WERI-Rb-1 (cell line): ENCODE measurements around the gene MANF.

ENCODE experiments used
- DNase-seq: peaks from one replicate; pipeline ENCODE4 v3.0.0-alpha.2; 2020
- H3K27ac ChIP-seq: fragments of 250-450 bp; sonication (Bioruptor Pico); 2 replicates; pipeline ENCODE4 v1.5.1; 2020; ENCODE audit warnings: mild to moderate bottlenecking, moderate library complexity
- H3K27me3 ChIP-seq: fragments of 250-450 bp; sonication (Bioruptor Pico); 2 replicates; pipeline ENCODE4 v1.5.1; 2021; ENCODE audit warnings: mild to moderate bottlenecking, low read depth, moderate library complexity; ENCODE audit not compliant: insufficient read depth, severe bottlenecking
- H3K36me3 ChIP-seq: fragments of 250-450 bp; sonication (Bioruptor Pico); 2 replicates; pipeline ENCODE4 v1.5.1; 2020; ENCODE audit warnings: mild to moderate bottlenecking, moderate library complexity
- H3K4me3 ChIP-seq: 2 replicates; pipeline ENCODE4 v1.5.1; 2011; ENCODE audit warnings: low read depth, mild to moderate bottlenecking, control low read depth, low read length
- H3K9me3 ChIP-seq: fragments of 250-450 bp; sonication (Bioruptor Pico); 2 replicates; pipeline ENCODE4 v1.5.1; 2021; ENCODE audit warnings: mild to moderate bottlenecking, moderate library complexity; ENCODE audit not compliant: severe bottlenecking
- TF ChIP-seq, protein P1 (sequence below): IDR thresholded peaks from 2 replicates; pipeline ENCODE4 v1.5.1; 2011; ENCODE audit warnings: low read depth, mild to moderate bottlenecking, control low read depth, inconsistent platforms, low read length

MANF gene

DNA sequence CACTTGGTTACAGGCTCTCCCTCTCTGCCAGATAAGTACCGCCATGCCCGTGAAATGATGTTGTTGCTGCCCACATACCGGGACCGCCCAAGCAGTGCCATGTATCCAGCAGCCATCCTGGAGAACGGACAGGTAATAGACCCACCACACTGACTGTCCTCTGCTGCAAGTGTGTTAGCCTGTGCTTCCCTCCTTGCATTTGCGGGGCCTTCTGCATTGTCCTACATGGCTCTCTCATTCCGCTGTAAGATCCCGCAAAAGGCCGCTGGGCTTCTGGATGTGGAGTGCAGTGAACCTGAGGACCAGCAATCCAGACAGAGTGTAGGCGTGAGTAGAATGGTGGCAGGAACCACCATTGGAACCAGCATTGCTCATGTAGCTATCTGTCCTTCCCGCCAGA, 10.6 kb upstream of the MANF start:
- H3K27me3 ChIP-seq = no peaks in the 10 kb centered on the region
- no peak overlapping the region for H3K27ac ChIP-seq
- DNase-seq = no peak
- H3K4me3 ChIP-seq = no peak overlapping the region
- TF ChIP-seq, protein P1, sequence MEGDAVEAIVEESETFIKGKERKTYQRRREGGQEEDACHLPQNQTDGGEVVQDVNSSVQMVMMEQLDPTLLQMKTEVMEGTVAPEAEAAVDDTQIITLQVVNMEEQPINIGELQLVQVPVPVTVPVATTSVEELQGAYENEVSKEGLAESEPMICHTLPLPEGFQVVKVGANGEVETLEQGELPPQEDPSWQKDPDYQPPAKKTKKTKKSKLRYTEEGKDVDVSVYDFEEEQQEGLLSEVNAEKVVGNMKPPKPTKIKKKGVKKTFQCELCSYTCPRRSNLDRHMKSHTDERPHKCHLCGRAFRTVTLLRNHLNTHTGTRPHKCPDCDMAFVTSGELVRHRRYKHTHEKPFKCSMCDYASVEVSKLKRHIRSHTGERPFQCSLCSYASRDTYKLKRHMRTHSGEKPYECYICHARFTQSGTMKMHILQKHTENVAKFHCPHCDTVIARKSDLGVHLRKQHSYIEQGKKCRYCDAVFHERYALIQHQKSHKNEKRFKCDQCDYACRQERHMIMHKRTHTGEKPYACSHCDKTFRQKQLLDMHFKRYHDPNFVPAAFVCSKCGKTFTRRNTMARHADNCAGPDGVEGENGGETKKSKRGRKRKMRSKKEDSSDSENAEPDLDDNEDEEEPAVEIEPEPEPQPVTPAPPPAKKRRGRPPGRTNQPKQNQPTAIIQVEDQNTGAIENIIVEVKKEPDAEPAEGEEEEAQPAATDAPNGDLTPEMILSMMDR = no peak
- H3K9me3 ChIP-seq = no peaks in the 10 kb centered on the region
- H3K36me3 ChIP-seq = no peaks in the 10 kb centered on the region

DNA sequence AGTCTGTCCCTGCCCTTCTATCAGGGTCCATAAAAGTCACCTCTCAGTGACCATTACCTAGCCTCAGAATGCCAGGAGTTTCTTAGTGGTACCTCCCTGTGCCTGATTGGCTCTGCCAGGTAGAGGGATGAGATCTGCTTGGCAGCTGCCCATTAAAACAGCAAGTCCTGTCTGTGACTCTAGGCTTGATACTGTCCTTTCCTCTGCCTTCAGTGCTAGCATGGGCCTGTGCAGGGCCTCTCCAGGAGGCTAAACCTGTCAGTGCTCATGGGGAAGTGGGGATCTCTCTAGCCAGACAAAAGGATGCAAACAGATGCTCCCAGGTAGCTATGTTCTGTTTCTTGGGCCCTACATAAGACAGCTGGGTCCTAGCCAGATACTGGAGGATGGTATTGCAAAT, 10.0 kb upstream of the MANF start:
- H3K27me3 ChIP-seq = no peaks in the 10 kb centered on the region
- H3K4me3 ChIP-seq = no peak overlapping the region
- H3K36me3 ChIP-seq = no peaks in the 10 kb centered on the region
- no peaks in the 10 kb centered on the region for H3K9me3 ChIP-seq
- DNase-seq = no peak
- no peak overlapping the region for H3K27ac ChIP-seq
- TF ChIP-seq, protein P1 = no peak

DNA sequence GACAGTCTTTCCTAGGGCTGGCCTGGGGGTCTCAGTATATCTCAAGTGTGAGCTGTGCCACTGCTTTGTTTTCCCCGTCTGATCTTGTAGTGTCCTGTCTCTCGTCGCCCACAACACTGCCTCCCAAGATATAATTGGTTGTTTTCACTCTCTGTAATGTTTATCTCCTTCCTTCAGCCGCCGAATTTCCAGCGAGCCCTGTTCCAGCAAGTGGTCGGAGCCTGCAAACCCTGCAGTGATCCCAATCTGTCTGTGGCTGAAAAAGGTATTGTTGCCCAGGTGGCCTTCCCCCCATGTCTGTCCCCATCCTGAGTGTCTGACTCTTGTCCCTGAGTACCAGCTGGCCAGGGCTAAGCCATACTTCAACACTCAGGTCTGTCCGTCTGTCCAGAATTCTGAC, 9.5 kb upstream of the MANF start:
- Histone ChIP-seq H3K4me3 (no peak overlapping the region), H3K27me3 (no peaks in the 10 kb centered on the region), H3K27ac (no peak overlapping the region), H3K36me3 (no peaks in the 10 kb centered on the region), H3K9me3 (no peaks in the 10 kb centered on the region)
- TF ChIP-seq, protein P1 = no peak
- DNase-seq = no peak

DNA sequence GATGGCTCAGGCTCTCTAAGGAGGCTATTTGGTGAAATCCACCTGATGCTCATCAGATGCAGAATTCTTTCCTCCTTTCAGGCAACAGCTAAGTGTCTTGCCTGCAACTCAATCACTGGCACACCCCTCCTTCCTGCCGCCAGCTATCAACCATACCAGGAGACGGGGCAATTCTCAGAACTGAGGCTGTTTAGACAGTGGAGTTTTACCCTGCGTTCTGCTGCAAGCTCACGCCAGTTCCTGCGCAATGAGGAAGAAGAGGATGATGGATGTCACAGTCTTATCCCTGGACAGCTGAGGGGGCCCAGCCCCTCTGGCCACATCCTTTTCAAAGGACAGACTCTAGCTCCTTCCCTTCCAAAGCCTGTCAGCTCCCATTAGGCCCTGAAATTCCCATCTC, 7.0 kb upstream of the MANF start:
- H3K27me3 ChIP-seq = no peaks in the 10 kb centered on the region
- DNase-seq = no peak
- no peaks in the 10 kb centered on the region for H3K36me3 ChIP-seq
- no peaks in the 10 kb centered on the region for H3K9me3 ChIP-seq
- H3K27ac ChIP-seq = no peak overlapping the region
- TF ChIP-seq, protein P1 = no peak
- H3K4me3 ChIP-seq = no peak overlapping the region

DNA sequence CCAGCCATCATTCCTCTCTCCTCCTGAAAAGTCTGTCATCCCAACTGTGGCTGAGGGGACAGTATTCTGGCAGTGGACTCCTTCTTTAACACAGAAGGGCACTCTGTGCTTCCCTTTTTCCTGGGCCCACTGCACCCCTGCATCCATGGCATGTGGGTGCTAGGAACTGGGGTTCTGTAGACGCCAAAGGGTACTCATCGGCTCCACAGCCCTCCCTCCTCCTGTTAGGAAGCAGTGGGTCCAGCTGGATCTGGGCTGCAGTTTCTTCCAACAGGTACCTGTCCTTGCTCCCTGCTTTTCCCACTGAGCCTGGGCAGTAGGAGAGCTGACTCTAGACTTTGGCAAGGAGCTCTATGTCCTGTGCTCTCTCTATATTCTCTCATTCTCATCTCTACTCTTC, 6.4 kb upstream of the MANF start:
- TF ChIP-seq, protein P1 = no peak

DNA sequence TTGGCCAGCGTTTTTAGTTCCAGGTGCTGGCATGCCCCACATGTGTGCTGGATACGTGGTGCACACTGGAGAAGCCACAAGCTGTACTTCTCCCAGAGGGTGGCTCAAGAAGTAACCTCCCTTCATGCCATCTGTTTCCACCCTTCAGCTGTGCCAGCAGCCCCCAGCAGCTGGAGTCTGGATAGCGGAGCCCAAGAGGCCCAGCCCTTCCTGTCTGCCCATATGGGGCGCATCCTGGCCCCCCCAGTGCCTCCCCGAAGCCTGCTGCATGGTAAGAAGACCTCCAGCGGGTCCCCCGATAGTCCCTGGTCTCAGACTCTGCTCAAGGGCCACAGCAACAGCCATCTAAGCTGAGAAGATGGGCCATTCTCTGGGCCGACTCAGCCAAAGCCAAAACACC, 5.8 kb upstream of the MANF start:
- Histone ChIP-seq H3K9me3 (no peaks in the 10 kb centered on the region), H3K27me3 (no peaks in the 10 kb centered on the region), H3K27ac (no peak overlapping the region), H3K4me3 (no peak overlapping the region), H3K36me3 (peaks cover under 1% of the 10 kb centered on the region)
- DNase-seq = no peak
- TF ChIP-seq, protein P1 = no peak

More for the DNA sequence above, 6.4 kb upstream of the MANF start:
- DNase-seq = no peak
- Histone ChIP-seq H3K9me3 (no peaks in the 10 kb centered on the region), H3K36me3 (no peaks in the 10 kb centered on the region), H3K27ac (no peak overlapping the region), H3K27me3 (no peaks in the 10 kb centered on the region), H3K4me3 (no peak overlapping the region)
